GM19238 (cell line): Measurements from ENCODE around the gene WDR33.

Experiments used
- DNase-seq: peaks from one replicate; pipeline ENCODE4 v3.0.0; 2011; ENCODE audit warnings: low spot score; ENCODE audit not compliant: insufficient read length

Gene WDR33

GRCh38 chr2:127673291-127674069, 137.5 kb downstream of the WDR33 start:
- no peak for DNase-seq

GRCh38 chr2:127672341-127673224, 138.4 kb downstream of the WDR33 start:
- no peak for DNase-seq

DNA sequence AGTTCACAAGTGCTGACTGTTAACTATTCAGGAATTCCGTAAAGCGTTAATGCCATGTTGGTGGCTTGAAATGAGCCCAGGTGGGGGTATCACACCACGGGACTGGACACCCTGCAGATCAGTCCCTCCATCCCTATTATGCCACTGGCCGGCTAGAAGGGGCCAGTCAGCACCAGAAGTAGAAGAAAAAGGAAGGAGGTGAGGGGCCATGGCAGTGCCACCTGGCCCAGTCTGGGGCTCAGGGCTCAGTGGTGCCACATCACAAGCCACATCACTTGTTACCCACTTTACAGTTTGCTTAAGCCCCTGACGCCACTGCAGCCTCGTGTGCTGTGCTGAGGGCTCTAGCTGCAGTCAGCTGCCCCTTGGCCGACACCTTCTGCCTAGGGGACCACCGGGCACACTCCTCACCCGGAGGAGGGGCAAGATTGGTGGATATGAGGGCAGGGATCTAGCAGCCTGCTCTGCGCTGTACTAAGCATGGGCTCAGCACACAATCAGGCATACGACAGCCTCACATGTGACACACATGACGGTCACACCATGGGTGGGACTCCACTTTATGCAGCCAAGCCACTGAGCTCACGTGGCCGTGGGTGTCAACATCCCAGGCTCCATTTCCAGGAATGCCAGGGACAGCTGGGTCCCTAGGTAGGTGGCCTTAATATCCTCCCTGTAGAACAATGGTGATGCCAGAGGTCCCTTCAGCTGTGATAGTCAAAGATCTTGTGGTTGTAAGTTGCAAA, 139.2 kb downstream of the WDR33 start:
- no peak for DNase-seq

DNA sequence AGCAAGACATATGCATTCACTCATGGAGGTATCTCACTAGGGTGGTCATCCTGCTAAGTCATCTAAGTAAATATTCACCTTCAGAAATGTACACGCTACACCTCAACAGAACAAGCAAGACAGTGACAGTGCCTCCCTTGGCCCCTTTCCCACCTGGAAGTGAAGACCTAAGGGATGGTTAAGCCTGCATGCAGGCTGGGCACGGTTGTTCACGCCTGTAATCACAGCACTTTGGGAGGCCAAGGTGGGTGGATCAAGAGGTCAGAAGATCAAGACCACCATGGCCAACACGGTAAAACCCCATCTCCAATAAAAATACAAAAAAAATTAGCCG, 140.0 kb downstream of the WDR33 start:
- no peak for DNase-seq

GRCh38 chr2:127670055-127670956, 140.7 kb downstream of the WDR33 start:
- DNase-seq = no peak

GRCh38 chr2:127669056-127669455, 141.9 kb downstream of the WDR33 start:
- DNase-seq = no peak

- DNase-seq = no peak
Measured at GRCh38 chr2:127665267-127665893, 145.6 kb downstream of the WDR33 start.

- no peak for DNase-seq
Measured at GRCh38 chr2:127664895-127665225, 146.1 kb downstream of the WDR33 start.

GRCh38 chr2:127664065-127664894, 146.7 kb downstream of the WDR33 start:
- no peak for DNase-seq

GRCh38 chr2:127663566-127664064, 147.4 kb downstream of the WDR33 start:
- no peak for DNase-seq

DNA sequence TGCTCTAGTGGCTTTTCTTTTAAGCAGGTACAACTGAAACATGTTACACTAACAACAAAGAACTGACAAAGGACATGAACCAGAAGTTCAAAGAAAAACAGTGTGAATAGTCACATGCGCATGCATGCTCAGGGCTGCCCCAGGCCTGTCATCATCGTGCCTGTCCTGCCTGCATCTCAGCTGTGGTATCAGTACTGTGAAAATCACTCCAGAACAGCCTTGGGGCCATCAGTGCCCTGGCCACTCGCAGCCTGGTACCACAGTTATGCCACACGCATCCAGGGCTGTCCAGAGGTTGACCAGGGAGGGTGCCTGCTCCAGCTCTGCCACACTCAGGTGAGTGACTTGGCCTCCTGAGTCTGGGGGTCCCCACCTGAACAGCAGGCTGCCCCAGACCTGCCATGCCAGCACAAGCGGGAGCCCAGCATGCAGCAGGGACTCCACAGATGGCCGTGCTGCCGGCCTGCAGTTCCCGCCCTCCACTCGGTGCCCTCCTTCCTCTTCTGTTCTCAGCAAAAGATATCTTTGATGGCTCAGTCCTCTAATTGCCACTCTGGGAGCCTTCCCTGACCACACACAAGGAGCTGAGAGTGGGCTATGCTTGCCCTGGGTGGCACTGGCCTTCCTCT, 147.9 kb downstream of the WDR33 start:
- no peak for DNase-seq

GRCh38 chr2:127661949-127662510, 148.9 kb downstream of the WDR33 start:
- no peak for DNase-seq

DNA sequence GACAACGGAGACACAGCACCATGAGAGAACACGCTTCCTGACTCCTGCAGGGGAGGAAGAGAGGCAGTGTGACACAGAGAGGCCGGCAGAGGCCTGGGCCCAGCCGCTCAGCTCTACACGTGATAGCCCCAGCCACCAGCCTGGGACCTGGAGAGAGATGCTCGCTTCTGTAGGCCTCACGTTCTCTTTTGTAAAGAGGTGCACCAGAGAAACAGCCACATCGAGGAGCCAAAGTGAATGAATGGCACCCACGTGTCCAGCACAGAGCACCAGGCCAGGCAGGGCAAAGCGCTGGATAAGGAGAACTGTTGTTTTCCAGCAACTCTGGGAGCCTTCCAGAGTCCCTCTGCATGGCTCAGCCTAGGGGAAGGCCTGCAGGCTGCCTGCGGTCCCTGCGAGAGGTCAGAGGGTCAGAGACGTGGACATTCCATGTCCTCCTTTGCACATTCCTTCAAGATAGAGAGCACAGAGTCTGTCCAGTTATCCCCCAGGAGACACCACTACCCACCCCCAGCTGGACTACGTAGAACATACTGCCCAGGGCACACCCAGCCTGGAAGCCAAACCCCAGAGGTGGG, 149.8 kb downstream of the WDR33 start:
- DNase-seq = no peak

DNA sequence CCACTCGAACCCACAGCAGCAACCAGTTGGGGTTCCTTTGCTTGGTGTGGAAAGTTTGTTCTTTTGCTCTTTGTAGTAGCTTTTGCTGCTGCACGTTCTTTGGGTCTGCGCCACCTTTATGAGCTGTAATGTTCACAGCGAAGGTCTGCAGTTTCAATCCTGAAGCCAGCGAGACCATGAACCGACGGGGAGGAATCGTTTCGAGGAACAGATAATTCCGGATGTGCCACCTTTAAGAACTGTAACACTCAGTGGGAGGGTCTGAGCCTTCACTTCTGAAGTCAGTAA, 150.7 kb downstream of the WDR33 start:
- DNase-seq = no peak

GRCh38 chr2:127659408-127660290, 151.3 kb downstream of the WDR33 start:
- DNase-seq = no peak

- no peak for DNase-seq
Measured at GRCh38 chr2:127658641-127659407, 152.1 kb downstream of the WDR33 start.

DNA sequence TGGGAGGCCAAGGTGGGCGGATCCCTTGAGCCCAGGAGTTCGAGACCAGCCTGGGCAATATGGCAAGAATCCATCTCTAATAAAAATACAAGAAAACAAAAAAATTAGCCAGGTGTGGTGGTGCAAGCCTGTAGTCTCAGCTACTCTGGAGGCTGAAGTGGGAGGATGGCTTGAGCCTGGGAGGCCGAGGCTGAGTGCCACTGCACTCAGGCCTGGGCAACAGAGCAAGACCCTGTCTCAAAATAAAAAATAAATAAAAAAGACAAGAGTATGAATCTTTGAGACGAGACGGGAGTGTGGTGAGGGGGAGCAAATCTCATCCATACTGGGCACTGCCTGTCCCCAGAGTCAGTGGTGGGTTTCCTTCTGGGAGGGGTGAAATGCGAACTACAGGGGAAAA, 152.8 kb downstream of the WDR33 start:
- DNase-seq = no peak
